Mesenchymal stem cell (in vitro differentiated cells and primary cell): ENCODE data around the gene DDAH1.

Source experiments
- DNase-seq: peaks from one replicate; pipeline ENCODE4 v3.0.0-alpha.2; 2013
- H2AFZ ChIP-seq: one replicate; pipeline ENCODE4 v1.6.1; 2013; ENCODE audit warnings: low read depth, mild to moderate bottlenecking, control low read depth, inconsistent platforms, low read length, moderate library complexity
- H2AK5ac ChIP-seq: 2 replicates; pipeline ENCODE4 v1.6.1; 2013; ENCODE audit warnings: low read length, moderate library complexity, mild to moderate bottlenecking, inconsistent platforms; ENCODE audit not compliant: severe bottlenecking
- H2BK120ac ChIP-seq: one replicate; pipeline ENCODE4 v1.6.1; 2013; ENCODE audit warnings: low read depth, mild to moderate bottlenecking, inconsistent platforms, low read length, moderate library complexity
- H2BK12ac ChIP-seq, 2 experiments: one replicate each; pipeline ENCODE4 v1.6.1; 2013; ENCODE audit warnings: inconsistent platforms in 2 of 2, low read length in 2 of 2, mild to moderate bottlenecking in 2 of 2, moderate library complexity in 2 of 2, control low read depth in 1 of 2
- H2BK15ac ChIP-seq: one replicate; pipeline ENCODE4 v1.6.1; 2013; ENCODE audit warnings: mild to moderate bottlenecking, low read depth, inconsistent platforms; ENCODE audit not compliant: poor library complexity, severe bottlenecking
- H2BK5ac ChIP-seq: 2 replicates; pipeline ENCODE4 v1.6.1; 2013; ENCODE audit warnings: low read depth, mild to moderate bottlenecking, low read length, control low read depth, inconsistent platforms; ENCODE audit not compliant: poor library complexity, severe bottlenecking
- H3K14ac ChIP-seq, 2 experiments: one replicate each; pipeline ENCODE4 v1.6.1; 2013; ENCODE audit warnings: inconsistent platforms in 2 of 2, low read length in 2 of 2, control low read depth in 1 of 2, mild to moderate bottlenecking in 1 of 2, moderate library complexity in 1 of 2
- H3K18ac ChIP-seq, 2 experiments: one replicate each; pipeline ENCODE4 v1.6.1; 2013; ENCODE audit warnings: inconsistent platforms in 2 of 2, low read length in 2 of 2, control low read depth in 1 of 2, low read depth in 1 of 2, mild to moderate bottlenecking in 1 of 2
- H3K23ac ChIP-seq, 2 experiments: one replicate each; pipeline ENCODE4 v1.6.1; 2013; ENCODE audit warnings: inconsistent platforms in 2 of 2, low read length in 2 of 2, mild to moderate bottlenecking in 2 of 2, moderate library complexity in 2 of 2, control low read depth in 1 of 2
- H3K27ac ChIP-seq: 2 replicates; pipeline ENCODE4 v1.5.1; 2013; ENCODE audit warnings: mild to moderate bottlenecking, moderate library complexity, low read length, control low read depth, inconsistent platforms; ENCODE audit not compliant: poor library complexity, severe bottlenecking
- H3K27me3 ChIP-seq, 2 experiments: 2 replicates each; pipeline versions ENCODE4 v1.6.1 to v1.7.0; 2013; ENCODE audit warnings: low read length in 2 of 2, mild to moderate bottlenecking in 2 of 2, moderate library complexity in 2 of 2, control low read depth in 1 of 2, inconsistent platforms in 1 of 2; ENCODE audit not compliant: control insufficient read depth in 1 of 2, insufficient read depth in 1 of 2
- H3K36me3 ChIP-seq, 2 experiments: 2 replicates each; pipeline versions ENCODE4 v1.6.1 to v1.7.0; 2013; ENCODE audit warnings: low read length in 2 of 2, control low read depth in 1 of 2, inconsistent platforms in 1 of 2, low read depth in 1 of 2, mild to moderate bottlenecking in 1 of 2; ENCODE audit not compliant: insufficient read depth in 2 of 2, control insufficient read depth in 1 of 2
- H3K4ac ChIP-seq, 2 experiments: one replicate each; pipeline ENCODE4 v1.6.1; 2013; ENCODE audit warnings: inconsistent platforms in 2 of 2, low read length in 2 of 2, mild to moderate bottlenecking in 2 of 2, moderate library complexity in 2 of 2, control low read depth in 1 of 2, low read depth in 1 of 2
- H3K4me1 ChIP-seq: 2 replicates; pipeline ENCODE4 v1.6.1; 2013; ENCODE audit warnings: low read depth, low read length, control low read depth; ENCODE audit not compliant: control insufficient read depth, insufficient read depth
- H3K4me2 ChIP-seq: 2 replicates; pipeline ENCODE4 v1.6.1; 2013; ENCODE audit warnings: low read length, mild to moderate bottlenecking, inconsistent platforms; ENCODE audit not compliant: poor library complexity, severe bottlenecking
- H3K4me3 ChIP-seq, 2 experiments: 2 replicates each; pipeline versions ENCODE4 v1.5.1 to v1.7.0; 2013; ENCODE audit warnings: low read length in 2 of 2, mild to moderate bottlenecking in 2 of 2, control low read depth in 1 of 2, low read depth in 1 of 2; ENCODE audit not compliant: insufficient read depth in 1 of 2
- H3K79me1 ChIP-seq: replicated peaks from 2 replicates; pipeline ENCODE4 v1.6.1; 2013; ENCODE audit warnings: mild to moderate bottlenecking, control low read depth, low read length, inconsistent platforms; ENCODE audit not compliant: poor library complexity, severe bottlenecking
- H3K9ac ChIP-seq: 2 replicates; pipeline ENCODE4 v1.7.0; 2013; ENCODE audit warnings: mild to moderate bottlenecking, low read length, moderate library complexity
- H3K9me3 ChIP-seq: 2 replicates; pipeline ENCODE4 v1.7.0; 2013; ENCODE audit warnings: mild to moderate bottlenecking, low read length; ENCODE audit not compliant: control insufficient read depth
- H4K8ac ChIP-seq: one replicate; pipeline ENCODE4 v1.6.1; 2013; ENCODE audit warnings: inconsistent platforms, mild to moderate bottlenecking, low read length, moderate library complexity
- H4K91ac ChIP-seq: one replicate; pipeline ENCODE4 v1.6.1; 2013; ENCODE audit warnings: mild to moderate bottlenecking, low read length, inconsistent platforms
- WGBS: methylation state at CpG from one replicate; pipeline ENCODE4 v1.1.7; 2013; ENCODE audit warnings: mixed read lengths; 5-methylcytosine and 5-hydroxymethylcytosine counted together

DDAH1 gene

GRCh38 chr1:85393490-85393889, 71.5 kb downstream of the DDAH1 start:
- no peak overlapping the region for H3K14ac ChIP-seq
- no peak overlapping the region for H4K8ac ChIP-seq
- H4K91ac ChIP-seq: no peak overlapping the region
- H3K9me3 ChIP-seq: no peaks in the 10 kb centered on the region
- H3K4ac ChIP-seq: no peak overlapping the region
- no peak overlapping the region for H3K23ac ChIP-seq
- DNase-seq: no peak
- H3K27me3 ChIP-seq: no peaks in the 10 kb centered on the region
- H2BK12ac ChIP-seq: no peak overlapping the region
- H3K4me2 ChIP-seq: no peak overlapping the region
- H3K36me3 ChIP-seq: no peaks in the 10 kb centered on the region
- H2AFZ ChIP-seq: no peak overlapping the region
- no peak overlapping the region for H2BK15ac ChIP-seq
- H3K18ac ChIP-seq: no peak overlapping the region
- no peak overlapping the region for H3K4me3 ChIP-seq
- H2AK5ac ChIP-seq: no peak overlapping the region
- H3K79me1 ChIP-seq: peaks cover 19% of the 10 kb centered on the region
- no peak overlapping the region for H2BK120ac ChIP-seq
- no peak overlapping the region for H3K27ac ChIP-seq
- H3K4me1 ChIP-seq: peaks cover 3% of the 10 kb centered on the region
- H3K9ac ChIP-seq: no peak overlapping the region
- no peak overlapping the region for H2BK5ac ChIP-seq

GRCh38 chr1:85388416-85388815, 76.5 kb downstream of the DDAH1 start:
- peaks cover 5 to 7% of the 10 kb centered on the region in 2 experiments for H3K36me3 ChIP-seq
- H2AFZ ChIP-seq: no peak overlapping the region
- H4K8ac ChIP-seq: no peak overlapping the region
- no peak overlapping the region for H2BK15ac ChIP-seq
- H2BK5ac ChIP-seq: no peak overlapping the region
- H3K4me3 ChIP-seq: no peak overlapping the region
- no peak overlapping the region for H3K27ac ChIP-seq
- no peaks in the 10 kb centered on the region for H3K27me3 ChIP-seq
- peaks cover 6% of the 10 kb centered on the region for H3K9me3 ChIP-seq
- peaks cover 37% of the 10 kb centered on the region for H3K79me1 ChIP-seq
- no peak overlapping the region for H2BK120ac ChIP-seq
- no peak overlapping the region for H2BK12ac ChIP-seq
- no peak overlapping the region for H3K23ac ChIP-seq
- H3K9ac ChIP-seq: no peak overlapping the region
- H3K14ac ChIP-seq: no peak overlapping the region
- no peak for DNase-seq
- H2AK5ac ChIP-seq: no peak overlapping the region
- H3K18ac ChIP-seq: no peak overlapping the region
- H4K91ac ChIP-seq: no peak overlapping the region
- H3K4me2 ChIP-seq: no peak overlapping the region
- no peak overlapping the region for H3K4ac ChIP-seq
- H3K4me1 ChIP-seq: peaks cover 2% of the 10 kb centered on the region

GRCh38 chr1:85387781-85388180, 77.2 kb downstream of the DDAH1 start:
- Histone ChIP-seq H3K4me2 (no peak overlapping the region), H4K8ac (no peak overlapping the region), H3K18ac (no peak overlapping the region), H3K4me1 (peaks cover 2% of the 10 kb centered on the region), H3K4me3 (no peak overlapping the region), H3K23ac (no peak overlapping the region), H2AFZ (no peak overlapping the region), H3K9me3 (peaks cover 13% of the 10 kb centered on the region), H3K27me3 (no peaks in the 10 kb centered on the region), H3K27ac (no peak overlapping the region), H3K4ac (no peak overlapping the region), H2AK5ac (no peak overlapping the region), H2BK12ac (no peak overlapping the region), H2BK15ac (no peak overlapping the region), H2BK120ac (no peak overlapping the region), H3K9ac (no peak overlapping the region), H4K91ac (no peak overlapping the region), H3K79me1 (peaks cover 37% of the 10 kb centered on the region), H3K14ac (no peak overlapping the region), H3K36me3 (peaks cover 5 to 7% of the 10 kb centered on the region in 2 experiments), H2BK5ac (no peak overlapping the region)
- DNase-seq: no peak
- WGBS: 97% methylated on average over 2 of the region's 2 CpGs

- no peak overlapping the region for H3K9ac ChIP-seq
- peaks cover 22% of the 10 kb centered on the region for H3K9me3 ChIP-seq
- H3K27me3 ChIP-seq: no peaks in the 10 kb centered on the region
- WGBS: 94% methylated on average over 3 of the region's 3 CpGs
- no peak overlapping the region for H3K4me3 ChIP-seq
- no peak overlapping the region for H2BK15ac ChIP-seq
- H4K91ac ChIP-seq: peak overlapping the region; percentile 28
- no peak overlapping the region for H3K23ac ChIP-seq
- no peak overlapping the region for H2BK120ac ChIP-seq
- peaks cover 2% of the 10 kb centered on the region for H3K4me1 ChIP-seq
- H3K36me3 ChIP-seq: peaks cover 7 to 11% of the 10 kb centered on the region in 2 experiments
- no peak overlapping the region for H3K27ac ChIP-seq
- H3K4ac ChIP-seq: no peak overlapping the region
- H4K8ac ChIP-seq: peak overlapping the region; percentile 30
- no peak overlapping the region for H2AK5ac ChIP-seq
- no peak for DNase-seq
- no peak overlapping the region for H2BK12ac ChIP-seq
- H2AFZ ChIP-seq: no peak overlapping the region
- no peak overlapping the region for H2BK5ac ChIP-seq
- peak overlapping the region in 1 of 2 experiments; percentile 5 for H3K18ac ChIP-seq
- no peak overlapping the region for H3K14ac ChIP-seq
- no peak overlapping the region for H3K4me2 ChIP-seq
- H3K79me1 ChIP-seq: peaks cover 36% of the 10 kb centered on the region
These were observed 78.8 kb downstream of the DDAH1 start for GRCh38 chr1:85386068-85386722.
